GM19467 (cell line): ENCODE results near the gene TTC5.
"Not testable (repeated sequence)": the region's sequence is repeated elsewhere in the genome, so short reads cannot be mapped to it uniquely, and the experiment has no call there.

ENCODE experiments used
- ATAC-seq: cut with Tn5 transposase; IDR thresholded peaks from one replicate; pipeline ENCODE4 v1.9.1; 2021; ENCODE audit warnings: mild to moderate bottlenecking, moderate library complexity; ENCODE audit not compliant: unreplicated experiment

Gene TTC5

GRCh38 chr14:20306079-20306423 lies 300 bp upstream of the TTC5 start:
- ATAC-seq: no peak

- ATAC-seq: no peak
Observed at GRCh38 chr14:20302042-20302755, 3.6 kb downstream of the TTC5 start.

GRCh38 chr14:20295067-20295466 lies 10.7 kb downstream of the TTC5 start:
- peak; percentile 72 for ATAC-seq

- no peak for ATAC-seq
Observed at GRCh38 chr14:20294636-20295035, 11.1 kb downstream of the TTC5 start.

GRCh38 chr14:20281998-20282397 lies 23.8 kb downstream of the TTC5 start:
- ATAC-seq: not testable (repeated sequence)

- not testable (repeated sequence) for ATAC-seq
Observed at GRCh38 chr14:20280265-20280664, 25.5 kb downstream of the TTC5 start.

GRCh38 chr14:20278414-20278813 lies 27.3 kb downstream of the TTC5 start:
- ATAC-seq: no peak

GRCh38 chr14:20277409-20277808 lies 28.3 kb downstream of the TTC5 start:
- ATAC-seq: no peak

- ATAC-seq: no peak
Observed at GRCh38 chr14:20274062-20274461, 31.7 kb downstream of the TTC5 start.

- ATAC-seq: not testable (repeated sequence)
Observed at GRCh38 chr14:20264361-20264760, 41.4 kb downstream of the TTC5 start.

GRCh38 chr14:20262642-20263128 lies 43.1 kb downstream of the TTC5 start:
- ATAC-seq: no peak

GRCh38 chr14:20247646-20248246 lies 58.0 kb downstream of the TTC5 start:
- ATAC-seq: no peak
